Activated CD4-positive, alpha-beta T cell treated with anti-CD3 and anti-CD28 coated beads, Interleukin-2, amount 50 U/mL, for 16 hours (primary cell): ENCODE data around the gene TSPAN17.

ENCODE experiments used
- DNase-seq: peaks from one replicate; pipeline ENCODE4 v3.0.0-alpha.2; 2020

TSPAN17 gene

GRCh38 chr5:176661676-176662075 lies 14.4 kb downstream of the TSPAN17 start:
- no peak for DNase-seq

- no peak for DNase-seq
These were observed 15.4 kb downstream of the TSPAN17 start for GRCh38 chr5:176662371-176663333.

GRCh38 chr5:176663566-176663965 lies 16.3 kb downstream of the TSPAN17 start:
- no peak for DNase-seq

- DNase-seq, result no peak
These were observed 17.2 kb downstream of the TSPAN17 start for GRCh38 chr5:176664479-176664878.

GRCh38 chr5:176664886-176665285 lies 17.6 kb downstream of the TSPAN17 start:
- DNase-seq, result no peak

GRCh38 chr5:176665517-176665916 lies 18.2 kb downstream of the TSPAN17 start:
- no peak for DNase-seq

- no peak for DNase-seq
These were observed 20.4 kb downstream of the TSPAN17 start for GRCh38 chr5:176667637-176668036.

GRCh38 chr5:176670449-176670848 lies 23.2 kb downstream of the TSPAN17 start:
- DNase-seq, result no peak

- DNase-seq, result no peak
These were observed 24.1 kb downstream of the TSPAN17 start for GRCh38 chr5:176671399-176671798.

GRCh38 chr5:176671890-176672747 lies 24.8 kb downstream of the TSPAN17 start:
- no peak for DNase-seq

- no peak for DNase-seq
These were observed 26.6 kb downstream of the TSPAN17 start for GRCh38 chr5:176673651-176674583.

GRCh38 chr5:176674799-176675198 lies 27.5 kb downstream of the TSPAN17 start:
- DNase-seq, result no peak

GRCh38 chr5:176675676-176676360 lies 28.5 kb downstream of the TSPAN17 start:
- DNase-seq, result no peak

GRCh38 chr5:176676361-176676824 lies 29.1 kb downstream of the TSPAN17 start:
- DNase-seq, result no peak

- DNase-seq, result no peak
These were observed 30.1 kb downstream of the TSPAN17 start for GRCh38 chr5:176677209-176677939.

- DNase-seq, result no peak
These were observed 31.3 kb downstream of the TSPAN17 start for GRCh38 chr5:176678584-176678983.

GRCh38 chr5:176679365-176680225 lies 32.3 kb downstream of the TSPAN17 start:
- DNase-seq, result no peak

- no peak for DNase-seq
These were observed 32.9 kb downstream of the TSPAN17 start for GRCh38 chr5:176680226-176680563.

- DNase-seq, result no peak
These were observed 34.8 kb downstream of the TSPAN17 start for GRCh38 chr5:176682016-176682531.

GRCh38 chr5:176685010-176685409 lies 37.7 kb downstream of the TSPAN17 start:
- DNase-seq, result no peak
